ENCODE results near the gene ZSCAN9.

DNA sequence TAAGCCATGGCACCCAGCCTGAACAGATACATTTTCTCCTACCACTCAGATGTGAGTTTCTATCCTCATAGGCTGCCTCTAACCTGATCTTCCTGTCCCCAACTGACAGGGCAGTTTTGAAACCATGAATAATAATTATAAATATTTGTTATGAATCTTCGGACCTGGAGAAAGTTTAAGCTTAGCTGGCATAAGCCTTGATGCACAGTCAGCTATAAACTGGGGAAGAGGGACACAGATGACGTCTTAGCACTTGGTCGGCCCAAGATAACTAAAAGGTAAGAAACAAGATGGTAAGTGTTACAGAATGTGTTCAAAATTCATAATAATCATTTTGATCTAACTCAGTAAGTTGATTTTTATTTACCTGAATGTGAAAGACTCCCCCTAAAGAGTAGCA lies 18.9 kb downstream of the ZSCAN9 start:
- TF ChIP-seq, protein P1, sequence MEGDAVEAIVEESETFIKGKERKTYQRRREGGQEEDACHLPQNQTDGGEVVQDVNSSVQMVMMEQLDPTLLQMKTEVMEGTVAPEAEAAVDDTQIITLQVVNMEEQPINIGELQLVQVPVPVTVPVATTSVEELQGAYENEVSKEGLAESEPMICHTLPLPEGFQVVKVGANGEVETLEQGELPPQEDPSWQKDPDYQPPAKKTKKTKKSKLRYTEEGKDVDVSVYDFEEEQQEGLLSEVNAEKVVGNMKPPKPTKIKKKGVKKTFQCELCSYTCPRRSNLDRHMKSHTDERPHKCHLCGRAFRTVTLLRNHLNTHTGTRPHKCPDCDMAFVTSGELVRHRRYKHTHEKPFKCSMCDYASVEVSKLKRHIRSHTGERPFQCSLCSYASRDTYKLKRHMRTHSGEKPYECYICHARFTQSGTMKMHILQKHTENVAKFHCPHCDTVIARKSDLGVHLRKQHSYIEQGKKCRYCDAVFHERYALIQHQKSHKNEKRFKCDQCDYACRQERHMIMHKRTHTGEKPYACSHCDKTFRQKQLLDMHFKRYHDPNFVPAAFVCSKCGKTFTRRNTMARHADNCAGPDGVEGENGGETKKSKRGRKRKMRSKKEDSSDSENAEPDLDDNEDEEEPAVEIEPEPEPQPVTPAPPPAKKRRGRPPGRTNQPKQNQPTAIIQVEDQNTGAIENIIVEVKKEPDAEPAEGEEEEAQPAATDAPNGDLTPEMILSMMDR (IDR thresholded peaks at IDR 0.05; ENCODE audit: borderline replicate concordance, extremely low read depth, low read length, poor library complexity, severe bottlenecking), result no peak
- TF ChIP-seq EZH2 (IDR thresholded peaks at IDR 0.05; ENCODE audit: borderline replicate concordance, low read depth, low read length, severe bottlenecking), result no peak

Data from DND-41 (cell line).